AG20443 (cell line): ENCODE measurements around the gene ACAN.
A peak's percentile ranks its signal among the peaks of the same experiment; 100 is the strongest.

ENCODE experiments used
- DNase-seq: peaks from one replicate; pipeline ENCODE4 v3.0.0; 2012; ENCODE audit warnings: low spot score, mixed read lengths

ACAN gene

GRCh38 chr15:88878720-88879184 is 75.5 kb downstream of the ACAN start:
- DNase-seq = peak; percentile 87

- DNase-seq = no peak
These were observed 77.9 kb downstream of the ACAN start for GRCh38 chr15:88880944-88881740.

DNA sequence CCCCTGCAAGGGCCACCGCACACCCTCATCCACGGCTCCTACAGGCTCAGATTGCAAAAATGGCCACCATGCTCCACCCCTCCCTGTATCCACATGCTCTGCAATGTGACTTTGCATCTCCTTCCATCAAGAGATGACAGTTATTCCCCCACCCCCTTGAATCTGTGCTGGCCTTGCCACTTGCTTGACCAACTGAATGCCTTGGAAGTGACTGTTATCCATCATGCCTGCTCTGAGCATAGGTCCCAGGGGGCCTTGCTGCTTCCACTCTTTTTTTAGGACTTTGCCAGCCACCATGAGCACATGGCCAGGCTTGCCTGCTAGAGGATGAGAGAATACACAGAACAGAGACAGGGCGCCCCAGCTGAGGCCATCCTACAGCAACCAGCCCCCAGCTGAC is 78.5 kb downstream of the ACAN start:
- DNase-seq = no peak

DNA sequence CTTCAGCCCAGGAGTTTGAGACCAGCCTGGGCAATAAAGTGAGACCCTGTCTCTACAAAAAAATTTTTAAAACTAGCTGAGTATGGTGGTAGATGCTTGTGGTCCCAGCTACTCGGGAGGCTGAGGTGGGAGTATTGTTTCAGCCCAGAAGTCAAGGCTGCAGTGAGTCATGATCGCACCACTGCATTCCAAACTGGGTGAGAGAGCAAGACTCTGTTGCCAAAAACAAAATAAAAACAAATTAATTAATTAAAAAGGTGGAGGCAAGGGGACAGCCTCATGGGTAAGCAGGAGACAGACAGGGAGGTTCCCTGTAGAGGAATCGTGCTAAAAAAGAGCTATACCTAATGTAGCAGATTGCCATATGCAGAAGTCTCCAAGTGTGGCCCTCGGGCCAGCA is 79.5 kb downstream of the ACAN start:
- no peak for DNase-seq

DNA sequence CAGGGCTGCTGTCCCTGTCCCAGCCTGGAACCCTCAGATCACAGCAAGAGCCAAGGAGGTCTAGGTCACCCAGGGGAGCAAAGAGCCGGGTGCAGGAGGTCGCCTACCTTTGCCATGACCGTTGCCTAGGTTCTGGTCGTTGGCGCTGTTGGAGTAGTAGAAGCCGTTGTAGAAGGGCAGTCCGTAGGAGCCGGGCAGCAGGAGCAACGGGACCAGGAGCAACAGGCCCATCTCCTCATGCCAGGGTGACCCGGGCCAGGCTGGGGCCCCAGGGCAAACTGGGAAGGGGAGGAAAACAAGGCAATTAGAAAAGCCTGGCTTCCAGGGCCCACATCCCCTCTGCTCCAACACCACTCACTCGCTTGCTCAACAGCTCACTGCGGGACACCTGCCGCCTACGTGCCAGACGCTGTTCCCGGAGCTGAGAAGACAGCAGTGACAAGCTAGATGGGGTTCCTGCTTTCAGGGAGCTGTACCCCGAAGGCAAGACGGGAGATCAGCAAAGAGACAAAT is 83.9 kb downstream of the ACAN start:
- no peak for DNase-seq

DNA sequence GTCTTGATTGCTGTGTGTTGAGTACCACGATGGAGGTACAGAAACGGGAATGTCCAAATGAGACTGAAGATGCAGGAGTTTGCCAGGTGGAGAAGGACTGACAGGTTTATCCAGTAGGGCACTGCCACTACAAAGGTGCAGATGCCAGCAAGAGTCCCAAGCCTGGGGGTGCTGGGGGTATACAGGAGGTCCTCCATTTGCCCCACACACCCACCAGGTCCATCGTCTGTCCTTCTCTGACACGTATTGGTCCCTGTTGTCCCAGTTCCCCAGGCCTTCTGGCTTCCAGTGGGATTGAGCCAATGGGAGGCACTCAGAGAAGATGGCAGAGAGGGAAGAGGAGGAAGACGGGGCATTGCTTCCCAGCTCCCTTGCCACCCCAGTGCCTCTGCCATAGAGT is 85.5 kb downstream of the ACAN start:
- no peak for DNase-seq

GRCh38 chr15:88890495-88890894 is 87.3 kb downstream of the ACAN start:
- no peak for DNase-seq

DNA sequence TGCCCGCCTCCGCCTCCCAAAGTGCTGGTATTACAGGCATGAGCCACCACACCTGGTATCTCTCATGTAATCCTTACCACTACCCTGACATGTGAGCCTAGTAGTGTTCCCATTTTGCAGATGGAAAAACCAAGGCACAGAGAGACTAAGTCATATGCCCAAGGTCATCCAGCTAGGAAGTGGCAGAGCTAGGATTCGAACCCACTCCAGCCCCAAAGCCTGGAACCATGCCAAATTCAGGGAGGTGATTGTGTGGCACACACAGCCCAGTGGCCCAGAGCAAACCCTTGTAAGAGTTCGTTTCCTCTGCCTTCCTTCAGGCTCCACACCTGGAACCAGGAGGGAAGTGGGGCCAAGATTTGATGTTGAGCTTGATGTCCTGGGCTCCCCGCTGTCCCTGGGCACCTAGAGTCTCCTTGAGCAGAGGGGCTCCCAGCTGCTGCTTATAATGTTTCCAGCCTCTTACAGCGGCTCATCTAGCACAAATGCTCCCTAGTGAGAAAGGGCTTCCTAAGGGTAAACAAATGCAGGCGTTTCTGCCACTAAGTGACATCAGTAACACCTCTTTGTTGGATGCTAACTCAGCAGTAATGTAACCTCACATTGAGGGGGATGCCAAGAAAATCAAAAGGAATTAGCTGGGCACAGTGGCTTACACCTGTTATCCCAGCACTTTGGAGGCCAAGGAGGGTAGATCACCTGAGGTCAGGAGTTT is 88.5 kb downstream of the ACAN start:
- no peak for DNase-seq

DNA sequence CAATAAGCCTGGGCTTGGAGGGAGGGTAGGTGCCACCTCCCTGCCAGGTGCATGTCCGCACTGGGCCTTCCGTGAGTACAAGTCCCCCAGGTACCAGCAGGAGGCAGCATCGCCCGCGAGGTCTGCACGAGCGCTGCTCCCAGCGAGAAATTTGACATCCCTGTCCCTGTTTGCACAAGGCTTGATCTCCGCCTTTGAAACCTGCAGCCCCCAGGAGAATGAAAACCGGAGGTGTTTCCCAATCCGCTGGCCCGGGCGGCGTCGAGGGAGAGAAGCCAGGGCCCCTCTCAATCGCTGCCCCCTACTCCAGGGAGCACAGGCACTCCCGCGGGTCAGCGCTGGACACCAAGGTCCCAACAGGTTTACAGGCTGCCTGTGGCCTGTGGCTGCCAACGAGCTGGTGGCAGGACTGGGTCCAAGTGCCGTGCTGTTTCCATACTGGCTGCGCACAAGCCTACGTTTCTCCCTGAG is 91.1 kb downstream of the ACAN start:
- DNase-seq = no peak

GRCh38 chr15:88894819-88895767 is 91.9 kb downstream of the ACAN start, which contains the start of gene HAPLN3:
Gene HAPLN3, minus strand, starts transcription at chr15:88895544. Its CDS starts 8,246 bp downstream, at chr15:88887298.
- peak; percentile 78 for DNase-seq

- no peak for DNase-seq
These were observed 93.2 kb downstream of the ACAN start for GRCh38 chr15:88896333-88897033.

GRCh38 chr15:88897142-88897455 is 93.9 kb downstream of the ACAN start:
- DNase-seq = no peak

- DNase-seq = peak; percentile 88
These were observed 94.4 kb downstream of the ACAN start for GRCh38 chr15:88897456-88898194.

DNA sequence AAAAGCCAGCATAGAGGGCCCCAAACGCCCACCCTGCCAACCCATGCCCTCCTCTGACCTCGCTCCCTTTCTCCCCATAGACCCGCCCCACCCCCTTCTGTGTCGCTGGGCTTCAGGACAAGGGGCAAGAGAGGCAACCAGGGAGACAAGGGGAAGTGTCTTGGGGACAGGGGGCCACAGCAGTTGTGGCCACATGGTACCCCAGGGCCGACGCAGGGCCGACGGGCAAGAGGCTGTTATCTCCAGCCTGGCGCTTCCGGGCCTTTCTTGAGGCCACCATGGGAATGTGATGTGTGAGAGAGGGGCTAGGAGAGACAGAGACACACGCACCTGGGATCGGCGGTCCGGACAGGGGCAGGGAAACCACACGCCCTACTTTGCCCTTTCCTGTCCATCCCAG is 95.5 kb downstream of the ACAN start:
- DNase-seq = no peak

- no peak for DNase-seq
These were observed 96.0 kb downstream of the ACAN start for GRCh38 chr15:88899251-88899650.

DNA sequence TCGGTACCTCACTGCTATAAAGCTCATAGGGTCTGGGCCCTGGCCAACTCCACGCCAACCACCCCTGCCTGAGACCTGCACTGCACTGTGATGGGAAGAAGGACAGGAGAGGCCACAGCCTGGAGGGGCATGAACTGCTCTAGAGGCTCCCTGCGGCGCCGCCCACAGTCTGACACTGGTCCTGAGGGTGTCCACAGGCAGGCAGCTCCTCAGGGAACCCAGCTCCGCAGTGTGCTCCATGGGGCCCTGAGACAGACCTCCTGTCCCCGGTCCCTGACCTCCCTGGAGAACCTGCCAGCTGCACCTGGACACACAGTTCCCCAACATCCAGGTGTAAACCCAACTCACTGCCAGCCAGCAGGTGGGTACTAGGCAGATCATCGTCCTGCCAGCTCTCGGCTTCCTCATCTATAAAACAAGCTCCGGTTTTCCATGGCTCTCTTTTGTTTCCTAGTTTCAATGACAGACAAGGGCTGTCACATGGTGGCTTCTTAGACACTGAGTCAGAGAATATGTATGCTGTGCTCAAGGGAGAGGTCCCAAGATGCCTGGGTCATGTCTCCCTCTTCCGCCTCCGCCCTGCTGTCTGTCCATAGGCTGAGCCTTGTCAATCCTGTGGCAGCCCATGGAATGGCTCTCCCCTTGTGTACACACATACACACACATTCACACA is 97.2 kb downstream of the ACAN start:
- peak; percentile 60 for DNase-seq

DNA sequence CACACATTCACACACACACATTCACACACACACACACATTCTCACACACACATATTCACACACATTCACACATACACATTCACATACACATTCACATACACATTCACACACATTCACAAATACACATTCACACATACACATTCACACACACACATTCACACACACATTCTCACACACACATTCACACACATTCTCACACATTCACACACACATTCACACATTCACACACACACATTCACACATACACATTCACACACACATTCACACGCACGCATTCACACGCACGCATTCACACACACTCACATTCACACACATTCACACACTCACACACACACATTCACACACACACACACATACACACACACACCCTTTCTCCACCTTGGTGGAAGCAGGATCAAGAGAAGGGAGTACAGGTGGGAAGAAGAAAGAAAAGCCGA is 97.8 kb downstream of the ACAN start:
- DNase-seq = no peak

DNA sequence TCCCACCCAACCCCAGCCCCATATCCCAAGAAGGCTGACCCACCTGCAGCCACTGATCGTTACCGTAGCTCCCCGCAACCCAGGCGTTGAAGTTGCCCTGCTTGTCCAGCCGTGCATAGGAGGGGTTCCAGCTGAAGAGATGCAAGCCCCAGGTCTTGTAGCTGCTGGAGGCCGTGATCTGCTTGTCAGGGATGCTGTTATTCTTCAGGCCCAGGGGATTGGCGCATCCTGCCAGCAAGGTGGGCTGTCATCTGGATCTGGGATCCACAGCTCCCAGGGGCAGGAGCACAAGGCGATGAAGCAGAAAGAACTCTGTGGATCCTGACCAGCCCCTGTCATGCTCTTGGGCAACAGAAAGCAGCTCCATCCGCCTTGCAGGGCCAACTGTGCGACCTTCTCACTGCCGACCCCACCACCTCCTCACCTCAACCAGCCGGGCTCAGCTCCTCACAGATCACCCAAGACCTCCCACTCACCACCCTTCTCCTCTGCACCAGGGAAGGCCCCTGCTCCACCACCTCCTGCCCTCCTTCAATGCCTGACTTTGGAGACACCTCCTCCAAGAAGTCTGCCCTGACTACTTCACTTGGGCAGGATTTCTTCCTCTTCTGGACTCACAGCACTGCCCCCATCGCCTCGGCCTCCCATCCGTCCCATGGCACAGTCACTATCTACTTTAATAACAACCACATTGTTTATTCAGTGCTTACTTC is 98.4 kb downstream of the ACAN start:
- no peak for DNase-seq

DNA sequence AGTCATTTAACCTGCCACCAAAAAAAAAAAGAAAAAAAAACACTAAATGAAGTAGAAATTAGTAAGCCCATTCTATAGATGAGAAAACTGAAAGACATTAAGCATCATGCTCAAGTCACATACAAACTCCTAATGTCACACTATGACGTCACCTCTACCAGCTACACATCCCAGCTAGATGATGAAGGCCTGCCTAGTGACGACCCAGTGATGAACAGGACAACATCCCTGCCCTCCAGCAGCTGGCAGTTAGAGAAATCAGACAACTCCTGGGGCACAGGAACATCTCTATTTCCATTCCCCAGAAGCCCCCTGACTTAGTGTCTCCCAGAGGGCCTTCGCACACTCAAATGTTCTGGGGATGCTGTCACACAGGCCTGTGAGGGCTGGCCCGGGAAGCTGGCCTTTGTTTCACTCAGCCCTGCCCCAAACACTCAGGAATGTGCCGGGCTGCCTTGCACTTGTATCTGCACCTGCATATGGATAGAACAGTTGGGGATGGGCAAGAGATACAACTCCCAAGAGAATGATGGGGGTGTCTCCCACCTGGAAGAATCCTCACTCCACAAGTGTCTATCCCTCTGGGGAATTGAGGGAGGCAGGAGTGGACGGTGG is 99.1 kb downstream of the ACAN start:
- DNase-seq = no peak
